Activated CD8-positive, alpha-beta memory T cell treated with anti-CD3 and anti-CD28 coated beads, Interleukin-2, amount 50 U/mL, for 4 hours (primary cell): Measurements from ENCODE around the gene SMTN.
"Not testable (repeated sequence)": the region's sequence is repeated elsewhere in the genome, so short reads cannot be mapped to it uniquely, and the experiment has no call there.

ENCODE experiments used
- DNase-seq: peaks from one replicate; pipeline ENCODE4 v3.0.0-alpha.2; 2020

SMTN gene

GRCh38 chr22:31080848-31081649 lies at the start of gene SMTN:
Gene SMTN (plus strand): TSS chr22:31081318. CDS start chr22:31083259, 1,941 bp downstream.
- DNase-seq = peak; percentile 88

- no peak for DNase-seq
These were observed 44.2 kb upstream of the SMTN start for GRCh38 chr22:31036671-31037550.

- no peak for DNase-seq
These were observed 42.4 kb upstream of the SMTN start for GRCh38 chr22:31038686-31039085.

GRCh38 chr22:31039393-31039792 lies 41.7 kb upstream of the SMTN start:
- no peak for DNase-seq

GRCh38 chr22:31040542-31041398 lies 40.3 kb upstream of the SMTN start:
- DNase-seq = no peak

- DNase-seq = no peak
These were observed 36.8 kb upstream of the SMTN start for GRCh38 chr22:31044262-31044861.

GRCh38 chr22:31045900-31046538 lies 35.1 kb upstream of the SMTN start:
- no peak for DNase-seq

GRCh38 chr22:31046539-31047226 lies 34.4 kb upstream of the SMTN start:
- no peak for DNase-seq

- DNase-seq = no peak
These were observed 32.5 kb upstream of the SMTN start for GRCh38 chr22:31048570-31048969.

- DNase-seq = no peak
These were observed 31.2 kb upstream of the SMTN start for GRCh38 chr22:31049815-31050420.

- DNase-seq = no peak
These were observed 25.9 kb upstream of the SMTN start for GRCh38 chr22:31055117-31055634.

- DNase-seq = no peak
These were observed 25.4 kb upstream of the SMTN start for GRCh38 chr22:31055635-31056159.

- no peak for DNase-seq
These were observed 24.0 kb upstream of the SMTN start for GRCh38 chr22:31056986-31057599.

GRCh38 chr22:31059663-31060062 lies 21.5 kb upstream of the SMTN start:
- DNase-seq = not testable (repeated sequence)

- DNase-seq = no peak
These were observed 18.4 kb upstream of the SMTN start for GRCh38 chr22:31062566-31063230.

- DNase-seq = no peak
These were observed 16.7 kb upstream of the SMTN start for GRCh38 chr22:31064369-31064768.

GRCh38 chr22:31068970-31069369 lies 12.1 kb upstream of the SMTN start:
- DNase-seq = no peak

- DNase-seq = not testable (repeated sequence)
These were observed 11.3 kb upstream of the SMTN start for GRCh38 chr22:31069691-31070314.

- DNase-seq = not testable (repeated sequence)
These were observed 8.0 kb upstream of the SMTN start for GRCh38 chr22:31073125-31073524.
